K562 (cell line): ENCODE data around the gene ABCC11. TPM values are rescaled to one million over a fixed set of nuclear protein-coding genes. Genes with fewer than 3 reads are reported as not detected.
A peak's percentile ranks its signal among the peaks of the same experiment; 100 is the strongest.

Experiments
- DACH1 ChIP-seq: fragments of 450-650 bp; IDR thresholded peaks from 2 replicates; pipeline ENCODE4 v1.6.1; 2018; ENCODE audit not compliant: partially characterized antibody
- ETV1 ChIP-seq: fragments of 450-650 bp; conservative IDR thresholded peaks from 2 replicates; pipeline ENCODE4 v1.6.1; 2016; ENCODE audit warnings: missing genetic modification characterization, control low read depth, low read depth, missing compliant biosample characterization
- GATA2 ChIP-seq: sonication (generic); formaldehyde crosslinking; IDR thresholded peaks from 2 replicates; pipeline ENCODE4 v1.4.0; 2020; ENCODE audit warnings: mild to moderate bottlenecking, missing genetic modification reagents
- MAZ ChIP-seq, 2 experiments: fragments of 450-650 bp in 1 of 2; sonication (generic) in 1 of 2; formaldehyde crosslinking; IDR thresholded peaks in 1 of 2; conservative IDR thresholded peaks in 1 of 2; 2 replicates each; pipeline versions ENCODE4 v1.4.0 to v1.5.0; 2020; ENCODE audit warnings: mild to moderate bottlenecking in 1 of 2, missing genetic modification reagents in 1 of 2
- MTA2 ChIP-seq: fragments of 450-650 bp; IDR thresholded peaks from 2 replicates; pipeline ENCODE4 v1.6.1; 2016; ENCODE audit warnings: low read depth
- NR2C2 ChIP-seq, 2 experiments: fragments of 200-800 bp in 1 of 2; sonication (Bioruptor generic) in 1 of 2; sonication (generic) in 1 of 2; formaldehyde crosslinking in 1 of 2; IDR thresholded peaks; 2 replicates each; pipeline versions ENCODE4 v1.6.1 to v1.8.0; 2016 to 2022; ENCODE audit warnings: mild to moderate bottlenecking in 1 of 2, missing compliant biosample characterization in 1 of 2, missing genetic modification characterization in 1 of 2, missing genetic modification reagents in 1 of 2
- RBM34 ChIP-seq: fragments of 200-400 bp; formaldehyde crosslinking; IDR thresholded peaks from 2 replicates; pipeline ENCODE4 v1.6.1; 2018; ENCODE audit warnings: low read length, borderline replicate concordance; ENCODE audit not compliant: insufficient read depth
- SMARCA4 ChIP-seq: fragments of 450-650 bp; IDR thresholded peaks from 2 replicates; pipeline ENCODE4 v1.6.1; 2016
- SMARCC2 ChIP-seq: fragments of 450-650 bp; IDR thresholded peaks from 2 replicates; pipeline ENCODE4 v1.6.1; 2017; ENCODE audit warnings: antibody characterized with exemption, moderate library complexity, mild to moderate bottlenecking, low read depth
- ZFP30 ChIP-seq: fragments of 250-450 bp; sonication (Bioruptor Pico); IDR thresholded peaks from 2 replicates; pipeline ENCODE4 v1.8.0; 2022; ENCODE audit warnings: moderate library complexity, mild to moderate bottlenecking, inconsistent platforms, borderline replicate concordance
- ZFX ChIP-seq: sonication (generic); formaldehyde crosslinking; IDR thresholded peaks from 2 replicates; pipeline ENCODE4 v1.8.0; 2022; ENCODE audit warnings: mild to moderate bottlenecking, missing genetic modification reagents, moderate library complexity
- ZNF143 ChIP-seq: sonication (generic); formaldehyde crosslinking; IDR thresholded peaks from 2 replicates; pipeline ENCODE4 v1.9.0; 2022; ENCODE audit warnings: mild to moderate bottlenecking, missing genetic modification reagents
- ZNF324 ChIP-seq: fragments of 250-450 bp; sonication (Bioruptor Pico); IDR thresholded peaks from 2 replicates; pipeline ENCODE4 v1.4.0; 2020; ENCODE audit warnings: mild to moderate bottlenecking
- ZNF431 ChIP-seq: sonication (generic); formaldehyde crosslinking; IDR thresholded peaks from 2 replicates; pipeline ENCODE4 v1.8.0; 2022; ENCODE audit warnings: mild to moderate bottlenecking, missing genetic modification reagents
- ZNF76 ChIP-seq: fragments of 250-450 bp; sonication (Bioruptor Pico); IDR thresholded peaks from 2 replicates; pipeline ENCODE4 v1.4.0; 2020; ENCODE audit warnings: mild to moderate bottlenecking, moderate library complexity, borderline replicate concordance
- polyA plus RNA-seq, 8 experiments: library from polyadenylated mRNA; depleted of rRNA in 4 of 8; stranded (reverse) in 5 of 8; unstranded in 3 of 8; fragments of >200 nt; fragmentation: Nextera tagmentation in 2 of 8; fragmentation: Illumina TruSeq in 1 of 8; extraction: Ambion mirVana in 2 of 8; extraction: Trizol in 1 of 8; gene quantifications; 2 replicates each; pipeline versions ENCODE4 v1.2.1 to v1.2.3, GENCODE V29; 2011 to 2014; ENCODE audit warnings: inconsistent platforms in 1 of 8, missing spikeins in 1 of 8
- total RNA-seq, 7 experiments: library from RNA; depleted of rRNA in 6 of 7; stranded (reverse); fragments of >200 nt in 6 of 7; fragmentation: Illumina TruSeq in 2 of 7; extraction: Trizol in 2 of 7; gene quantifications; 2 replicates each; pipeline versions ENCODE4 v1.2.1 to v1.2.3, GENCODE V29; 2011 to 2021; ENCODE audit warnings: low replicate concordance in 1 of 7
- TF ChIP-seq, protein P1 (sequence below): fragments of 250-450 bp; sonication (Bioruptor Pico); IDR thresholded peaks from 2 replicates; pipeline ENCODE4 v1.5.0; 2021; ENCODE audit warnings: mild to moderate bottlenecking, moderate library complexity
- TF ChIP-seq, protein P2 (sequence below): fragments of 450-650 bp; formaldehyde crosslinking; conservative IDR thresholded peaks from 2 replicates; pipeline ENCODE4 v1.4.0; 2022; ENCODE audit warnings: mild to moderate bottlenecking, missing genetic modification characterization
- TF ChIP-seq, protein P3 (sequence below): fragments of 450-650 bp; conservative IDR thresholded peaks from 2 replicates; pipeline ENCODE4 v1.6.1; 2016; ENCODE audit warnings: missing genetic modification characterization, low read depth, mild to moderate bottlenecking, control low read depth, missing compliant biosample characterization
- TF ChIP-seq, protein P4 (sequence below), 2 experiments: IDR thresholded peaks; 2 replicates each; pipeline ENCODE4 v1.6.1; 2011; ENCODE audit warnings: borderline replicate concordance in 1 of 2, control low read depth in 1 of 2, low read depth in 1 of 2, low read length in 1 of 2, mild to moderate bottlenecking in 1 of 2, mixed read lengths in 1 of 2, moderate library complexity in 1 of 2; ENCODE audit not compliant: insufficient read depth in 1 of 2, insufficient read length in 1 of 2, poor library complexity in 1 of 2, severe bottlenecking in 1 of 2; ENCODE audit errors: extremely low read depth in 1 of 2

ABCC11 gene
- total and polyA plus RNA-seq, 9 of the 15 experiments (the other 6 are each of a cell fraction or from before 2014, with no cell fraction given), result 0.04 to 0.14 (median 0.04) TPM; not detected in 6

DNA sequence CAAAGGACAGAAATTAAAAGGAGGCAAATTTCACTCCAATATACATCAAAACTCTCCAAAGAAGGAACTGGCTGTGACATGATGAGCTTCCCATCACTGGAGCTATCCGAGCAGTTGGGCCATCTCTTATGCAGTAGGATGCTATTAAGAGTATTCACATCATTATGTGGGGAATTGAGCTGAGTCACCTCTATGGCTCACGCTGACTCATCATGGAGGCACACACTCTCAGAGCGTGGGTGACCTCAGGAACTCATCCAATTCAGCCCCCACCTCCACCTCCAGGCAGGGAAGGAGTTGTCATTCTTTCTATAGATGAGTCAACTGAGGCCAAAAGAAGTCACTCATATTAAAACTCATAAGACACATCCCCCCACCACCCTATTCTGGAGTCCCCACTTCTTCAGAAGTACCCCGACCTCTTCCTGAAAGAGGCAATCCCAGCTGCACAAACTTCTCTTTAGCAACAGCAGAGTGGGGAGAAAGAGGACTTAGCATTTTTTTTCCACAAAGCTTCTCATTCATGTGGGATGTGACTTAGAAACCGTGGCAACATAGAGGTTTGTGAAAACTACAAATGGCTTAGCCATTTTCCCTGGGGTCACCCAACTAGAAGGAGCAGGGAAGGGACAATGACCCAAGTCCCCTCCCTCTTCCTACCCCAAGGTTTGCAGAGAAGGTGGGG is 124.1 kb downstream of the ABCC11 start (continued):
- TF ChIP-seq, protein P1, sequence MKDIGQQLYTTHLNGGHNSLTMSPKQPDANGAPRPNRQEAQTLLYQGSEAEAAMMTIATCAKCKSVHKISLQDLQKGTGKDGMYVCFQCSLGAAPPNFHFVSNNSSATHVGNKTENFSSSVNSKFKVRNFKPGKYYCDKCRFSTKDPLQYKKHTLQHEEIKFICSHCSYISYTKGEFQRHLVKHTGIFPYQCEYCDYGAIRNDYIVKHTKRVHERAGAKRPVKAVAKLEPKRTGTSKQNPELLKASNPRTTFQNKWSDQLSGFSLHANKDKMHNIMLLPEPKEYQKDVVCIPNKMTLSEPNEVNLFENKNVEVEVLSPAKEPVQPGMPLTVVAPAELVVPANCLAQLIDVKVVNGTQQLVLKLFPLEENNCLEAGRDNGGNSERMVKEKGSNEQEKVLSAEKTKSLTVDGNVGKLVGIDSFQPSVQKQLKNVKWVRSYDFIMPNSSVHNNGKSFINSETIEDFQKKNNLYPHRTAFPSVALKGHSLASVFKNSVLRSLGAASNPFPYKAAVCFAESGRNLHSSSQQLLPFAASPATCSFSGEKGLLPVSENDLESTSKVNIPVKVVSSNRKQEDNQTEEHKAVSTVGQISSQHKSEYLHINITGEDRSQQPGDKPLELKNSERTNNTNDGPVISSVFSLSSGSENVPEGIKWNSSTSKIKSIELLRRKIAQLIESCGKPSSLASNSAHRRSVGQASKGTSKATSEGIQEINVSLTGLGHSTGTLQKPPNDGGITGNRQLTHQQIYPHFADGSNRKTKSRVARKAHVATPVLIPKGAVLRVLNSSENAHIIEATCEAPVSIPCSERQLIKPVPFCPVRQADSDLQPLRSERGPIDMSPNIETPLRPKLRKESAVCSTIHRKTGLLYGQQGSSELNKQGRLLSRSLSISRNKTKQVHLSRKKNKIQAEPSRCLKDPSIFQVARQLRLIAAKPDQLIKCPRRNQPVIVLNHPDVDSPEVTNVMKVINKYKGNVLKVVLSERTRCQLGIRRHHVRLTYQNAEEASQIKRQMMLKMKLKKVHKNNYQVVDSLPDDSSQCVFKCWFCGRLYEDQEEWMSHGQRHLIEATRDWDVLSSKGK, result no peak
- TF ChIP-seq ZFP30 (CRISPR knock-in tag), result no peak
- no peak for TF ChIP-seq ZFX (CRISPR knock-in tag)
- peak in 1 of 2 experiments; percentile 50; a peak in 1 of 4 replicates for TF ChIP-seq MAZ (CRISPR knock-in tag; conservative IDR thresholded peaks at IDR 0.05 in 1 of 2, IDR thresholded peaks at IDR 0.05 in 1 of 2)
- TF ChIP-seq, protein P2, sequence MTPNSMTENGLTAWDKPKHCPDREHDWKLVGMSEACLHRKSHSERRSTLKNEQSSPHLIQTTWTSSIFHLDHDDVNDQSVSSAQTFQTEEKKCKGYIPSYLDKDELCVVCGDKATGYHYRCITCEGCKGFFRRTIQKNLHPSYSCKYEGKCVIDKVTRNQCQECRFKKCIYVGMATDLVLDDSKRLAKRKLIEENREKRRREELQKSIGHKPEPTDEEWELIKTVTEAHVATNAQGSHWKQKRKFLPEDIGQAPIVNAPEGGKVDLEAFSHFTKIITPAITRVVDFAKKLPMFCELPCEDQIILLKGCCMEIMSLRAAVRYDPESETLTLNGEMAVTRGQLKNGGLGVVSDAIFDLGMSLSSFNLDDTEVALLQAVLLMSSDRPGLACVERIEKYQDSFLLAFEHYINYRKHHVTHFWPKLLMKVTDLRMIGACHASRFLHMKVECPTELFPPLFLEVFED, result no peak
- TF ChIP-seq RBM34, result no peak
- TF ChIP-seq, protein P3, sequence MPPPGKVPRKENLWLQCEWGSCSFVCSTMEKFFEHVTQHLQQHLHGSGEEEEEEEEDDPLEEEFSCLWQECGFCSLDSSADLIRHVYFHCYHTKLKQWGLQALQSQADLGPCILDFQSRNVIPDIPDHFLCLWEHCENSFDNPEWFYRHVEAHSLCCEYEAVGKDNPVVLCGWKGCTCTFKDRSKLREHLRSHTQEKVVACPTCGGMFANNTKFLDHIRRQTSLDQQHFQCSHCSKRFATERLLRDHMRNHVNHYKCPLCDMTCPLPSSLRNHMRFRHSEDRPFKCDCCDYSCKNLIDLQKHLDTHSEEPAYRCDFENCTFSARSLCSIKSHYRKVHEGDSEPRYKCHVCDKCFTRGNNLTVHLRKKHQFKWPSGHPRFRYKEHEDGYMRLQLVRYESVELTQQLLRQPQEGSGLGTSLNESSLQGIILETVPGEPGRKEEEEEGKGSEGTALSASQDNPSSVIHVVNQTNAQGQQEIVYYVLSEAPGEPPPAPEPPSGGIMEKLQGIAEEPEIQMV (tag), result no peak
- TF ChIP-seq ZNF324 (CRISPR knock-in tag), result no peak
- 0 out of 2 replicates have a peak, but pooled peaks have one; percentile 40 for TF ChIP-seq SMARCC2
- TF ChIP-seq NR2C2 (CRISPR knock-in tag; IDR thresholded peaks at IDR 0.05), result no peak
- TF ChIP-seq NR2C2 (tag; IDR thresholded peaks at IDR 0.05), result peak; percentile 26; the same call in 1 of the 2 replicates
- no peak for TF ChIP-seq ZNF431 (CRISPR knock-in tag)
- TF ChIP-seq ZNF76, result no peak
- no peak for TF ChIP-seq GATA2
- no peak for TF ChIP-seq ETV1 (tag)
- TF ChIP-seq SMARCA4, result peak; percentile 48
- TF ChIP-seq MTA2, result no peak
- no peak for TF ChIP-seq DACH1
- TF ChIP-seq, protein P4, sequence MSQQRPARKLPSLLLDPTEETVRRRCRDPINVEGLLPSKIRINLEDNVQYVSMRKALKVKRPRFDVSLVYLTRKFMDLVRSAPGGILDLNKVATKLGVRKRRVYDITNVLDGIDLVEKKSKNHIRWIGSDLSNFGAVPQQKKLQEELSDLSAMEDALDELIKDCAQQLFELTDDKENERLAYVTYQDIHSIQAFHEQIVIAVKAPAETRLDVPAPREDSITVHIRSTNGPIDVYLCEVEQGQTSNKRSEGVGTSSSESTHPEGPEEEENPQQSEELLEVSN (IDR thresholded peaks at IDR 0.05; ENCODE audit: borderline replicate concordance in 1 of 2, extremely low read depth in 1 of 2, insufficient read depth in 1 of 2, insufficient read length in 1 of 2, low read depth in 1 of 2, low read length in 1 of 2, poor library complexity in 1 of 2, severe bottlenecking in 1 of 2), result no peak
- TF ChIP-seq ZNF143, result no peak
